ENCODE measurements around the gene ZNF12.
"Not testable (repeated sequence)": the region's sequence is repeated elsewhere in the genome, so short reads cannot be mapped to it uniquely, and the experiment has no call there.

ZNF12 gene

DNA sequence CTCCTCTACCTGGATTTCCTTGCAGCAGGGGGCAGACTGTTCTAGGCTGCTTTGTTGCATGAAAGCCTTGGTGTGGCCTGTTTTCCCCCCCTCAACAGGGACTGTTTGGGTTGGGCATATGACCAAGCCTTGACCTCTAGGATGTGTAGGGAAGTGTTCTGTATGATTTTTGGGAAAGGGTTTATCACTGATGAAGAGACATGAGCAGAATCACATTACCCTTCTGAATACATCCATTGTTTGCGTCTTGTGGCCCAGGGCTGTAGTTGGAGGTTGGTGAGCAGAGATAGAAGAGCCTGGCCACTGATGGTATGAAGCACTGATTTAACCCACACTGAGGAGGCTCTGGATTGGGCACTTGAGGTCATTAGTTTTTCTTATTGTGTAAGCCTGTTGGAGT, 26.6 kb downstream of the ZNF12 start:
- Histone ChIP-seq H3K9me3 (replicated peaks; ENCODE audit: low read length) (peaks cover 59% of the 10 kb centered on the region), H3K4me1 (ENCODE audit: control insufficient read depth, insufficient read depth, low read length) (no peaks in the 10 kb centered on the region), H3K4me3 (ENCODE audit: low read length) (no peak overlapping the region), H3K36me3 (ENCODE audit: insufficient read depth, low read length) (peaks cover 3% of the 10 kb centered on the region), H3K4me2 (ENCODE audit: low read length) (no peak overlapping the region), H3K27me3 (ENCODE audit: control insufficient read depth, insufficient read depth, low read length) (no peaks in the 10 kb centered on the region), H3K9ac (ENCODE audit: low read depth, low read length) (no peak overlapping the region)

GRCh38 chr7:6675807-6676405, 30.8 kb downstream of the ZNF12 start:
- Histone ChIP-seq H3K9me3 (replicated peaks; ENCODE audit: low read length) (peaks cover 54% of the 10 kb centered on the region), H3K4me1 (ENCODE audit: control insufficient read depth, insufficient read depth, low read length) (no peaks in the 10 kb centered on the region), H3K4me3 (ENCODE audit: low read length) (no peak overlapping the region), H3K4me2 (ENCODE audit: low read length) (no peak overlapping the region), H3K9ac (ENCODE audit: low read depth, low read length) (no peak overlapping the region), H3K27me3 (ENCODE audit: control insufficient read depth, insufficient read depth, low read length) (no peaks in the 10 kb centered on the region), H3K36me3 (ENCODE audit: insufficient read depth, low read length) (no peaks in the 10 kb centered on the region)

DNA sequence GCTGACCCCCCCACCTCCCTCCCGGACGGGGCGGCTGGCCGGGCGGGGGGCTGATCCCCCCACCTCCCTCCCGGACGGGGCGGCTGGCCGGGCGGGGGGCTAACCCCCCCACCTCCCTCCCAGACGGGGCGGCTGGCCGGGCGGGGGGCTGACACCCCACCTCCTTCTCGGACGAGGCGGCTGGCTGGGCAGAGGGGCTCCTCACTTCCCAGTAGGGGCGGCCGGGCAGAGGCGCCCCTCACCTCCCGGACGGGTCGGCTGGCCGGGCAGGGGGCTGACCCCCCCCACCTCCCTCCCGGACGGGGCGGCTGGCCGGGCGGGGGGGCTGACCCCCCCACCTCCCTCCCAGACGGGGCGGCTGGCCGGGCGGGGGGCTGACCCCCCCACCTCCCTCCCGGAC, 35.9 kb downstream of the ZNF12 start:
- peaks cover 31% of the 10 kb centered on the region for H3K9me3 ChIP-seq (replicated peaks; ENCODE audit: low read length)
- H3K4me1 ChIP-seq (ENCODE audit: control insufficient read depth, insufficient read depth, low read length); H3K4me2 ChIP-seq (ENCODE audit: low read length); H3K36me3 ChIP-seq (ENCODE audit: insufficient read depth, low read length); H3K27me3 ChIP-seq (ENCODE audit: control insufficient read depth, insufficient read depth, low read length); H3K9ac ChIP-seq (ENCODE audit: low read depth, low read length); H3K4me3 ChIP-seq (ENCODE audit: low read length): not testable (repeated sequence)

- Histone ChIP-seq H3K36me3 (ENCODE audit: insufficient read depth, low read length) (peaks cover 19% of the 10 kb centered on the region), H3K27me3 (ENCODE audit: control insufficient read depth, insufficient read depth, low read length) (no peaks in the 10 kb centered on the region), H3K9ac (ENCODE audit: low read depth, low read length) (no peak overlapping the region), H3K4me2 (ENCODE audit: low read length) (no peak overlapping the region), H3K4me1 (ENCODE audit: control insufficient read depth, insufficient read depth, low read length) (no peaks in the 10 kb centered on the region), H3K9me3 (replicated peaks; ENCODE audit: low read length) (no peaks in the 10 kb centered on the region), H3K4me3 (ENCODE audit: low read length) (no peak overlapping the region)
Measured at GRCh38 chr7:6658618-6659345, 48.0 kb downstream of the ZNF12 start.

GRCh38 chr7:6656413-6656812, 50.3 kb downstream of the ZNF12 start:
- no peaks in the 10 kb centered on the region for H3K4me1 ChIP-seq (ENCODE audit: control insufficient read depth, insufficient read depth, low read length)
- H3K36me3 ChIP-seq (ENCODE audit: insufficient read depth, low read length) = peaks cover 39% of the 10 kb centered on the region
- no peak overlapping the region for H3K4me3 ChIP-seq (ENCODE audit: low read length)
- no peak overlapping the region for H3K4me2 ChIP-seq (ENCODE audit: low read length)
- no peak overlapping the region for H3K9ac ChIP-seq (ENCODE audit: low read depth, low read length)
- H3K9me3 ChIP-seq (replicated peaks; ENCODE audit: low read length) = peaks cover 8% of the 10 kb centered on the region
- no peaks in the 10 kb centered on the region for H3K27me3 ChIP-seq (ENCODE audit: control insufficient read depth, insufficient read depth, low read length)

- Histone ChIP-seq H3K9ac (ENCODE audit: low read depth, low read length) (no peak overlapping the region), H3K4me2 (ENCODE audit: low read length) (no peak overlapping the region), H3K27me3 (ENCODE audit: control insufficient read depth, insufficient read depth, low read length) (no peaks in the 10 kb centered on the region), H3K4me3 (ENCODE audit: low read length) (no peak overlapping the region), H3K36me3 (ENCODE audit: insufficient read depth, low read length) (peaks cover 42% of the 10 kb centered on the region), H3K9me3 (replicated peaks; ENCODE audit: low read length) (peaks cover 8% of the 10 kb centered on the region), H3K4me1 (ENCODE audit: control insufficient read depth, insufficient read depth, low read length) (no peaks in the 10 kb centered on the region)
Measured at GRCh38 chr7:6655636-6656385, 50.9 kb downstream of the ZNF12 start.

- H3K9ac ChIP-seq (ENCODE audit: low read depth, low read length) = no peak overlapping the region
- no peaks in the 10 kb centered on the region for H3K27me3 ChIP-seq (ENCODE audit: control insufficient read depth, insufficient read depth, low read length)
- H3K4me2 ChIP-seq (ENCODE audit: low read length) = no peak overlapping the region
- H3K4me3 ChIP-seq (ENCODE audit: low read length) = no peak overlapping the region
- H3K36me3 ChIP-seq (ENCODE audit: insufficient read depth, low read length) = peaks cover 50% of the 10 kb centered on the region
- H3K9me3 ChIP-seq (replicated peaks; ENCODE audit: low read length) = peaks cover 11% of the 10 kb centered on the region
- H3K4me1 ChIP-seq (ENCODE audit: control insufficient read depth, insufficient read depth, low read length) = no peaks in the 10 kb centered on the region
Measured at GRCh38 chr7:6654842-6655610, 51.7 kb downstream of the ZNF12 start.

DNA sequence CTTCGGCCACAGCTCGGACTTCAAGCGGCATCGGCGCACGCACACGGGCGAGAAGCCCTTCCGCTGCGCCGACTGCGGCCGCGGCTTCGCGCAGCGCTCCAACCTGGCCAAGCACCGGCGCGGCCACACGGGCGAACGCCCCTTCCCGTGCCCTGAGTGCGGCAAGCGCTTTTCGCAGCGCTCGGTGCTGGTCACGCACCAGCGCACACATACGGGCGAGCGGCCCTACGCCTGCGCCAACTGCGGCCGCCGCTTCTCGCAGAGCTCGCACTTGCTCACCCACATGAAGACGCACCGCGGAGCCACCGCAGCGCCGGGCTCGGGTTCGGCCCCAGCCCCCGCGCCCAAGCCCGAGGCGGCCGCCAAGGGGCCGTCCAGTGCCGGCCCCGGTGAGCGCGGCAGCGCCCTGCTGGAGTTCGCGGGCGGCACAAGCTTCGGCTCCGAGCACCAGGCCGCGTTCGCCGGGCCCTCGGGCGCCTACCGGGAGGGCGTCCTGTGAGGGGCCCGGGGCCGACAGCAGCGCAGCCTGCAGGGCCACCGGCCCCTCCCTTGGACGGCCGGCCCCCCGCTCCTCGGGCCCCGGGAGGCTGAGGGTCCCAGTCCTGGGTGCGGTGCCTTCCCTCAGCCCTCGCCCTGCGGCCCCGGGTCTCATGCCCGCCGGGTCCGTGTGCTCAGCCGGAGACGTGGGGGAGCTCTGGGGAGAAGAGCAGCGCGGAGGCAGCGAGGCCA, 52.5 kb downstream of the ZNF12 start:
- Histone ChIP-seq H3K9me3 (replicated peaks; ENCODE audit: low read length) (peaks cover 12% of the 10 kb centered on the region), H3K4me2 (ENCODE audit: low read length) (no peak overlapping the region), H3K36me3 (ENCODE audit: insufficient read depth, low read length) (peaks cover 57% of the 10 kb centered on the region), H3K4me1 (ENCODE audit: control insufficient read depth, insufficient read depth, low read length) (no peaks in the 10 kb centered on the region), H3K9ac (ENCODE audit: low read depth, low read length) (no peak overlapping the region), H3K4me3 (ENCODE audit: low read length) (no peak overlapping the region), H3K27me3 (ENCODE audit: control insufficient read depth, insufficient read depth, low read length) (no peaks in the 10 kb centered on the region)

DNA sequence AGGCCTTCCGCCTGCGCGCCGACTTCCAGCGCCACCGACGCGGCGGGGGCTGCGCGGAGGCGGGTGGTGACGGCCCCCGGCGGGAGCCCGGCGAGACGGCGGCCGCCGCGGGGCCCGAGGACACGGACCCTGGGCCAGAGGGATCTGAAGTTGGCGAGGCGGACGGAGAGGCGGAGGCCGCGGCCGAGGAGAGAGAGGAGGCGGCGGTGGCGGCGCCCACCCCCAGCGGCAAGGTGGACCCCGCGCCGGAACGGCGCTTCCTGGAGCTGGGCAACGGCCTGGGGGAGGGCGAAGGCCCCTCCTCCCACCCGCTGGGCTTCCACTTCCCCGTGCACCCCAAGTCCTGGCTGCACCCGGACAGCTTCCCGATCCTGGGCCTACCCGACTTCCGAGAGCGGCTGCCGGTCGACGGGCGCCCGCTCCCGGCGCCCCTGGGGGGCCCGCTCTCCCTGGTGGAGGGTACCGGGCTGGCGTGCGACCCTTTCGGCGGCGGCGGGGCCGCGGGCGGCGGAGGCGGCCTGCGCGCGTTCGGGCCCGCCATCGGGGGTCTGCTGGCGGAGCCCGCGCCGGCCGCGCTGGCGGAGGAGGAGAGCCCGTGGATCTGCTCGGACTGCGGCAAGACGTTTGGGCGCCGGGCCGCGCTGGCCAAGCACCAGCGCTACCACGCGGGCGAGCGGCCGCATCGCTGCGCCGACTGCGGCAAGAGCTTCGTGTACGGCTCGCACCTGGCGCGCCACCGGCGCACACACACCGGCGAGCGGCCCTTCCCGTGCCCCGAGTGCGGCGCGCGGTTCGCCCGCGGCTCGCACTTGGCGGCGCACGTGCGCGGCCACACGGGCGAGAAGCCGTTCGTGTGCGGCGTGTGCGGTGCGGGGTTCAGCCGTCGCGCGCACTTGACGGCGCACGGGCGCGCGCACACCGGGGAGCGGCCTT, 53.4 kb downstream of the ZNF12 start:
- Histone ChIP-seq H3K9me3 (replicated peaks; ENCODE audit: low read length) (peaks cover 12% of the 10 kb centered on the region), H3K4me3 (ENCODE audit: low read length) (no peak overlapping the region), H3K36me3 (ENCODE audit: insufficient read depth, low read length) (peaks cover 66% of the 10 kb centered on the region), H3K4me1 (ENCODE audit: control insufficient read depth, insufficient read depth, low read length) (no peaks in the 10 kb centered on the region), H3K9ac (ENCODE audit: low read depth, low read length) (no peak overlapping the region), H3K4me2 (ENCODE audit: low read length) (no peak overlapping the region), H3K27me3 (ENCODE audit: control insufficient read depth, insufficient read depth, low read length) (no peaks in the 10 kb centered on the region)

- Histone ChIP-seq H3K9me3 (replicated peaks; ENCODE audit: low read length) (peaks cover 12% of the 10 kb centered on the region), H3K36me3 (ENCODE audit: insufficient read depth, low read length) (peaks cover 68% of the 10 kb centered on the region), H3K4me3 (ENCODE audit: low read length) (no peak overlapping the region), H3K27me3 (ENCODE audit: control insufficient read depth, insufficient read depth, low read length) (no peaks in the 10 kb centered on the region), H3K9ac (ENCODE audit: low read depth, low read length) (no peak overlapping the region), H3K4me1 (ENCODE audit: control insufficient read depth, insufficient read depth, low read length) (no peaks in the 10 kb centered on the region), H3K4me2 (ENCODE audit: low read length) (no peak overlapping the region)
Measured at GRCh38 chr7:6652446-6653011, 54.2 kb downstream of the ZNF12 start.

Data from skeletal muscle satellite cell (primary cell).